ENCODE data around the gene UBE2J2.

Gene UBE2J2

DNA sequence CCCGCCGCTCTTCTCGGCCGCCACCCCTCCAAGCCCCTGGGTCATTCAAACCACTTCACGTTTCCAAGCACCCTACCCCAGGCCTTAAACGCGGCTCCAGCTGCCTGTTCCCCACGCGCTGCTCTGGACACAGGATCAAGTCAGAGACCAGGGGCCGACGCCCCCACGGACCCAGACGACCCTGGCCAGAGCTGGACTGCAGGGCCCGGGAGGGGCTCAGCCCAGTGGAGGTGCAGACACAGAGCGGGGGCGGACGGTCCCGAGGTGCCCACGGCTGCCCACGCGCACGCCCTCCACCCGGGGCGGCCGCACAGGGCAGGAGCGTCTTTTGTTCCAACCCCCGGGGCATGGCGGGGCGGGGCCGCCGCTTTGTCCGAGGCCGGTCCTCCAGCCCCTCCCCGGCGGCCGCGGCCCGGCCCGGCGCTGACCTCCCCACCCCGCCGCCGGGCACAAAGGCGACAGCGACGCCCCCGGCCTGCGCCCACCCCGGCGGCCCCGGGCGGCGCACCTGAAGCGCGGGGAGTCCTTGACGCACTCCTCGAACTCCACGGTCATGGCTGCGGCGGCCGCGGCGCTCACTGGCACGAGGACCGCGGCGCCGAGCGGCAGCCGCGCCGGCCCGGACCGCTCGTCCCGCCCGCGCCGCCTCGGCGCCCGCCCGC is 33.7 kb upstream of the UBE2J2 start:
- Histone ChIP-seq H3K27ac (no peak overlapping the region), H2AFZ (no peak overlapping the region), H3K79me2 (no peaks in the 10 kb centered on the region), H3K9ac (no peak overlapping the region), H3K36me3 (ENCODE audit: control insufficient read depth, insufficient read depth, low read length) (no peaks in the 10 kb centered on the region), H3K4me2 (ENCODE audit: low read length) (peak overlapping the region; percentile 42), H3K9me3 (ENCODE audit: control insufficient read depth, low read length) (no peaks in the 10 kb centered on the region), H3K4me3 (ENCODE audit: low read depth, low read length) (peak overlapping the region; percentile 39), H3K4me1 (peaks cover 3% of the 10 kb centered on the region), H3K27me3 (ENCODE audit: control insufficient read depth, insufficient read depth, low read length) (no peaks in the 10 kb centered on the region)
- TF ChIP-seq, protein P1, sequence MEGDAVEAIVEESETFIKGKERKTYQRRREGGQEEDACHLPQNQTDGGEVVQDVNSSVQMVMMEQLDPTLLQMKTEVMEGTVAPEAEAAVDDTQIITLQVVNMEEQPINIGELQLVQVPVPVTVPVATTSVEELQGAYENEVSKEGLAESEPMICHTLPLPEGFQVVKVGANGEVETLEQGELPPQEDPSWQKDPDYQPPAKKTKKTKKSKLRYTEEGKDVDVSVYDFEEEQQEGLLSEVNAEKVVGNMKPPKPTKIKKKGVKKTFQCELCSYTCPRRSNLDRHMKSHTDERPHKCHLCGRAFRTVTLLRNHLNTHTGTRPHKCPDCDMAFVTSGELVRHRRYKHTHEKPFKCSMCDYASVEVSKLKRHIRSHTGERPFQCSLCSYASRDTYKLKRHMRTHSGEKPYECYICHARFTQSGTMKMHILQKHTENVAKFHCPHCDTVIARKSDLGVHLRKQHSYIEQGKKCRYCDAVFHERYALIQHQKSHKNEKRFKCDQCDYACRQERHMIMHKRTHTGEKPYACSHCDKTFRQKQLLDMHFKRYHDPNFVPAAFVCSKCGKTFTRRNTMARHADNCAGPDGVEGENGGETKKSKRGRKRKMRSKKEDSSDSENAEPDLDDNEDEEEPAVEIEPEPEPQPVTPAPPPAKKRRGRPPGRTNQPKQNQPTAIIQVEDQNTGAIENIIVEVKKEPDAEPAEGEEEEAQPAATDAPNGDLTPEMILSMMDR (IDR thresholded peaks at IDR 0.05) = no peak

DNA sequence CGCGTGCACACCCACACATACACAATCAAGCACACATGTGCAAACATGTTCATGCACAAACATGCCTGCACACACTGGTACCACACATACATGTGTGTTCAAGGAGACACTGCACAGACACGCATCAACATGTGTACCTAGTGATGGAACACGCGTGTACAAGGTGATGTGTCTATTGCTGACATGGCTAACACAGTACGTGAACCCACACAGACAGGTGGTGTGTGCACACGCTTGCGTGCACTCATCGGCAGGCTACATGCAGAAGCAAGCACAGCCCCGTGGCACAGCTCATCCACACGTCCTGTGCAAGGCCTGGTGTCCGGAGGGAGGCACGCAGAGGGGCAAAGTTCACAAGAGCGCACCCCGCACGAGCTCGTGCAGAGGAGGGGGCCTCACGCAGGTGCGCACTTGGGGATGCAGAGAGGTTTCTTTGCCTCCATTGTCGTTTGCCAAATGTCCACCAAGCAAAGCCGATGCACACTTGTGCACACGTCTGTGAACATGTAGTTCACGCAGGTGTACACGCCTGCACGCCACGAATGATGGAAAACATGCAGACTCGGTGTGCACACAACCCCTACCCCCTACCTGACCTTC is 33.1 kb upstream of the UBE2J2 start:
- H3K9me3 ChIP-seq (ENCODE audit: control insufficient read depth, low read length) = no peaks in the 10 kb centered on the region
- peak overlapping the region; percentile 42 for H3K4me2 ChIP-seq (ENCODE audit: low read length)
- peaks cover 3% of the 10 kb centered on the region for H3K4me1 ChIP-seq
- peak overlapping the region; percentile 39 for H3K4me3 ChIP-seq (ENCODE audit: low read depth, low read length)
- H3K79me2 ChIP-seq = no peaks in the 10 kb centered on the region
- H3K27me3 ChIP-seq (ENCODE audit: control insufficient read depth, insufficient read depth, low read length) = no peaks in the 10 kb centered on the region
- H3K36me3 ChIP-seq (ENCODE audit: control insufficient read depth, insufficient read depth, low read length) = no peaks in the 10 kb centered on the region
- no peak overlapping the region for H2AFZ ChIP-seq
- TF ChIP-seq, protein P1 (IDR thresholded peaks at IDR 0.05) = no peak
- H3K9ac ChIP-seq = no peak overlapping the region
- no peak overlapping the region for H3K27ac ChIP-seq

GRCh38 chr1:1306070-1306660 is 32.5 kb upstream of the UBE2J2 start:
- peak overlapping the region; percentile 42 for H3K4me2 ChIP-seq (ENCODE audit: low read length)
- no peaks in the 10 kb centered on the region for H3K9me3 ChIP-seq (ENCODE audit: control insufficient read depth, low read length)
- H3K79me2 ChIP-seq = no peaks in the 10 kb centered on the region
- no peaks in the 10 kb centered on the region for H3K36me3 ChIP-seq (ENCODE audit: control insufficient read depth, insufficient read depth, low read length)
- peaks cover 3% of the 10 kb centered on the region for H3K4me1 ChIP-seq
- no peak overlapping the region for H3K27ac ChIP-seq
- TF ChIP-seq, protein P1 (IDR thresholded peaks at IDR 0.05) = no peak
- H3K4me3 ChIP-seq (ENCODE audit: low read depth, low read length) = no peak overlapping the region
- no peak overlapping the region for H3K9ac ChIP-seq
- no peak overlapping the region for H2AFZ ChIP-seq
- H3K27me3 ChIP-seq (ENCODE audit: control insufficient read depth, insufficient read depth, low read length) = no peaks in the 10 kb centered on the region

- Histone ChIP-seq H3K27ac (no peak overlapping the region), H3K79me2 (no peaks in the 10 kb centered on the region), H2AFZ (no peak overlapping the region), H3K36me3 (ENCODE audit: control insufficient read depth, insufficient read depth, low read length) (no peaks in the 10 kb centered on the region), H3K9me3 (ENCODE audit: control insufficient read depth, low read length) (no peaks in the 10 kb centered on the region), H3K4me3 (ENCODE audit: low read depth, low read length) (peak overlapping the region; percentile 6), H3K4me1 (peaks cover 3% of the 10 kb centered on the region), H3K9ac (no peak overlapping the region), H3K4me2 (ENCODE audit: low read length) (peak overlapping the region; percentile 48), H3K27me3 (ENCODE audit: control insufficient read depth, insufficient read depth, low read length) (no peaks in the 10 kb centered on the region)
- TF ChIP-seq, protein P1 (IDR thresholded peaks at IDR 0.05) = no peak
Measured at GRCh38 chr1:1305300-1306069, 31.8 kb upstream of the UBE2J2 start.

All from parathyroid adenoma (tissue), 2 donors.